Tibial nerve (tissue), 4 donors: ENCODE measurements around the gene VPS4A. TPM values are rescaled to one million over a fixed set of nuclear protein-coding genes. Genes with fewer than 3 reads are reported as not detected.

Experiments used
- DNase-seq, 2 donors: peaks; one replicate each; pipeline ENCODE4 v3.0.0-alpha.2; 2019; ENCODE audit warnings: low spot score in 2 of 2
- H3K27ac ChIP-seq, 4 donors: fragments of 200-600 bp; sonication (generic) in 3 of 4; one replicate each; pipeline ENCODE4 v1.5.1; 2017 to 2019; ENCODE audit warnings: mild to moderate bottlenecking in 1 of 4
- H3K27me3 ChIP-seq, 2 donors: fragments of 200-600 bp; sonication (generic) in 1 of 2; one replicate each; pipeline versions ENCODE4 v1.5.1 to v1.6.0; 2017 to 2019
- H3K36me3 ChIP-seq, 3 donors: fragments of 200-600 bp; sonication (generic); one replicate each; pipeline ENCODE4 v1.5.1; 2018 to 2019
- H3K4me1 ChIP-seq, 4 donors: fragments of 200-600 bp; sonication (generic) in 3 of 4; one replicate each; pipeline ENCODE4 v1.5.1; 2017 to 2019
- H3K4me3 ChIP-seq, 4 donors: fragments of 200-600 bp; sonication (generic) in 3 of 4; one replicate each; pipeline ENCODE4 v1.5.1; 2017 to 2019; ENCODE audit warnings: mild to moderate bottlenecking in 1 of 4, moderate library complexity in 1 of 4
- H3K9me3 ChIP-seq, 4 donors: fragments of 200-600 bp; sonication (generic) in 3 of 4; one replicate each; pipeline ENCODE4 v1.5.1; 2017 to 2019
- CTCF ChIP-seq, 5 experiments: fragments of 200-600 bp in 3 of 5; fragments of 450-650 bp in 2 of 5; sonication (generic) in 3 of 5; IDR thresholded peaks; one replicate each; pipeline ENCODE4 v1.5.1; 2016 to 2019; ENCODE audit warnings: antibody characterized with exemption in 5 of 5, mild to moderate bottlenecking in 3 of 5, moderate library complexity in 2 of 5
- EP300 ChIP-seq, 2 donors: sonication (generic); formaldehyde crosslinking; IDR thresholded peaks; one replicate each; pipeline ENCODE4 v1.6.1; 2017; ENCODE audit warnings: antibody characterized with exemption in 2 of 2, mild to moderate bottlenecking in 1 of 2
- POLR2A ChIP-seq, 2 donors: fragments of 450-650 bp; IDR thresholded peaks; one replicate each; pipeline ENCODE4 v1.6.1; 2017; ENCODE audit warnings: antibody characterized with exemption in 2 of 2, mild to moderate bottlenecking in 2 of 2, moderate library complexity in 2 of 2
- WGBS, 2 donors: methylation state at CpG; one replicate each; pipeline ENCODE4 v1.1.5; 2018; 5-methylcytosine and 5-hydroxymethylcytosine counted together
- total RNA-seq, 4 donors: library from RNA; depleted of rRNA; stranded (reverse); fragments of >200 nt; gene quantifications; one replicate each; pipeline ENCODE4 v1.1.0, GENCODE V29; 2016

Gene VPS4A
- total RNA-seq, 4 donors from 2014 or later: 35.4 to 47.2 (median 43.5) TPM

DNA sequence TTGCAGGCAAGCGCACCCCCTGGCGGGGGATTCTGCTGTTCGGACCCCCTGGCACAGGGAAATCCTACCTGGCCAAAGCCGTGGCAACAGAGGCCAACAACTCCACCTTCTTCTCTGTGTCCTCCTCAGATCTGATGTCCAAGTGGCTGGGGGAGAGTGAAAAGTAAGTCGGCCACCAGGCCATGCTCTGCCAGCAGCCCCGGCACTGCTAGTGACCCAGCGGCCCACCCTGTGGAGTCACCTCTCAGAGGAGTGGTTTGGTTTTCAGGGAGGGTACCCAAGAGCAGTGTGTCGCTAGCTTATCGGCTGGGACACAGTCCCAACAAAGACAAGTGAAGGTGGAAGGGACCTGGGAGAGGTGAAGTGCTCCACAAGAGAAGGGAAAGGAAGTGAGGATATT lies 8.2 kb downstream of the VPS4A start:
- H3K9me3 ChIP-seq: no peaks in the 10 kb centered on the region
- H3K27me3 ChIP-seq: no peaks in the 10 kb centered on the region
- peaks cover 0 to 22% (median 5%) of the 10 kb centered on the region in 4 donors for H3K4me1 ChIP-seq
- H3K36me3 ChIP-seq: peaks cover 9 to 100% (median 53%) of the 10 kb centered on the region in 3 donors
- WGBS, 2 donors: 87 to 95% methylated on average over 9 of the region's 9 CpGs
- DNase-seq: no peak
- TF ChIP-seq POLR2A (IDR thresholded peaks at IDR 0.05): no peak
- H3K27ac ChIP-seq: no peak overlapping the region
- no peak overlapping the region for H3K4me3 ChIP-seq

DNA sequence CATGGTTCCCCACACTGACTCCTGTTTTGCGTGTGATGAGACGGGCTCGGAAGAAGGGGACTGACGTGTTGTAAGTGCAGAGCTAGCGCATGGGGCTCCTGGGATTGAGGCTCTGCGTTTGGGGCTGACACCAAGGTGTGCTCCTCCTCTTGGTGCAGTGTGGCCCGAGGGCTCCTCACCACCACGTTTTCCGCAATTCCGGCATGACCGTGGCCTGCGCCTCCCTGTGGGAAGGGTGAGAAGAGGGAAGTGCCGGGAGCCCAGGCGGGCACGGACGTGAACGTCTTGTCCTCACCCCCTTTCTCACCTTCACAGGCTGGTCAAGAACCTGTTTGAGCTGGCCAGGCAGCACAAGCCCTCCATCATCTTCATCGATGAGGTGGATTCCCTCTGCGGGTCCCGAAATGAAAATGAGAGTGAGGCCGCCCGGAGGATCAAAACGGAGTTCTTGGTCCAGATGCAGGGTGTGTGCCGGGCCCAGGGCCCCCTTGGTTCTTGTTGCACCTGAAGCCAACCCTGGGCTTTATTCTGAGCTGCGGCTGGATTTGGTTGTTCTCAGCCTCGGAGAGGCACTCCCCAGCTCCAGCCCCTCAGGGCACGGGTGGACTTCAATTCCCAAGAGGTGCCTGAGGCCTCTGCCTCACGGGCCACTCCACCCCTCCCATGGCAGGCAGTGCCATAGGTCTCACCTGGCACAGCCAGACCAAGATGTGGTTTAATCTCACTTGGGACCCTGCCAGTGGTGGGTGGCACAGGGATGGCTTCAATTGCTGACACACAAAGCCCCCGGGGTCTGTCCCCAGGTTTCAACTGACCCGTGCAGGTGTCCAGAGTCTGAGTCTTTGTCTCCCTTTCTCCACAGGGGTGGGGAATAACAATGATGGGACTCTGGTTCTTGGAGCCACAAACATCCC lies 8.9 kb downstream of the VPS4A start:
- H3K36me3 ChIP-seq: peaks cover 9 to 100% (median 53%) of the 10 kb centered on the region in 3 donors
- no peaks in the 10 kb centered on the region for H3K27me3 ChIP-seq
- no peak for DNase-seq
- TF ChIP-seq POLR2A (IDR thresholded peaks at IDR 0.05): no peak
- no peak overlapping the region for H3K27ac ChIP-seq
- no peak overlapping the region for H3K4me3 ChIP-seq
- WGBS, 2 donors: 82 to 88% methylated on average over 26 to 30 of the region's 30 CpGs
- no peaks in the 10 kb centered on the region for H3K9me3 ChIP-seq
- peaks cover 0 to 18% (median 2%) of the 10 kb centered on the region in 4 donors for H3K4me1 ChIP-seq

GRCh38 chr16:69320740-69321073 lies 9.6 kb downstream of the VPS4A start:
- Histone ChIP-seq H3K27me3 (no peaks in the 10 kb centered on the region), H3K4me1 (peaks cover 0 to 12% (median 0%) of the 10 kb centered on the region in 4 donors), H3K36me3 (peaks cover 9 to 100% (median 53%) of the 10 kb centered on the region in 3 donors), H3K27ac (no peak overlapping the region), H3K9me3 (no peaks in the 10 kb centered on the region), H3K4me3 (no peak overlapping the region)
- DNase-seq: no peak
- TF ChIP-seq CTCF (IDR thresholded peaks at IDR 0.05) (no peak), POLR2A (IDR thresholded peaks at IDR 0.05) (no peak)
- WGBS, 2 donors: 89 to 90% methylated on average over 11 to 13 of the region's 13 CpGs

- no peaks in the 10 kb centered on the region for H3K9me3 ChIP-seq
- no peak overlapping the region for H3K4me3 ChIP-seq
- DNase-seq: no peak
- 87 to 89% methylated on average over 22 of the region's 22 CpGs for WGBS, 2 donors
- peaks cover 9 to 100% (median 49%) of the 10 kb centered on the region in 3 donors for H3K36me3 ChIP-seq
- no peak overlapping the region for H3K27ac ChIP-seq
- no peaks in the 10 kb centered on the region for H3K27me3 ChIP-seq
- peaks cover 0 to 13% (median under 1%) of the 10 kb centered on the region in 4 donors for H3K4me1 ChIP-seq
- no peak for TF ChIP-seq POLR2A (IDR thresholded peaks at IDR 0.05)
- no peak for TF ChIP-seq CTCF (IDR thresholded peaks at IDR 0.05)
- no peak for TF ChIP-seq EP300 (IDR thresholded peaks at IDR 0.05)
These were observed 9.9 kb downstream of the VPS4A start for GRCh38 chr16:69321080-69321479.

GRCh38 chr16:69322343-69322742 lies 11.2 kb downstream of the VPS4A start:
- DNase-seq: no peak
- Histone ChIP-seq H3K4me1 (peaks cover 0 to 22% (median 5%) of the 10 kb centered on the region in 4 donors), H3K4me3 (no peak overlapping the region), H3K27ac (no peak overlapping the region), H3K36me3 (peaks cover 9 to 97% (median 38%) of the 10 kb centered on the region in 3 donors), H3K27me3 (no peaks in the 10 kb centered on the region), H3K9me3 (no peaks in the 10 kb centered on the region)
- 77 to 92% methylated on average over 7 of the region's 7 CpGs for WGBS, 2 donors
- TF ChIP-seq CTCF (IDR thresholded peaks at IDR 0.05): no peak
- no peak for TF ChIP-seq POLR2A (IDR thresholded peaks at IDR 0.05)
- no peak for TF ChIP-seq EP300 (IDR thresholded peaks at IDR 0.05)

- 84 to 97% methylated on average over 14 of the region's 14 CpGs for WGBS, 2 donors
These were observed 12.3 kb downstream of the VPS4A start for GRCh38 chr16:69323415-69323814.

More at GRCh38 chr16:69323415-69323814, 12.3 kb downstream of the VPS4A start:
- Histone ChIP-seq H3K27ac (no peak overlapping the region), H3K9me3 (no peaks in the 10 kb centered on the region), H3K27me3 (no peaks in the 10 kb centered on the region), H3K4me3 (no peak overlapping the region), H3K36me3 (peaks cover 9 to 97% (median 32%) of the 10 kb centered on the region in 3 donors), H3K4me1 (peaks cover 0 to 31% (median 7%) of the 10 kb centered on the region in 4 donors)
- DNase-seq: no peak
- no peak for TF ChIP-seq POLR2A (IDR thresholded peaks at IDR 0.05)
- no peak for TF ChIP-seq CTCF (IDR thresholded peaks at IDR 0.05)
